Erythroblast (primary cell): ENCODE measurements around the gene CELA1.

Experiments
- GATA1 ChIP-seq: IDR thresholded peaks from 2 replicates; pipeline ENCODE4 v1.6.1; 2011; ENCODE audit warnings: low read depth, mild to moderate bottlenecking, control low read depth, low read length, moderate library complexity
- POLR2A ChIP-seq: IDR thresholded peaks from 2 replicates; pipeline ENCODE4 v1.6.1; 2011; ENCODE audit warnings: mild to moderate bottlenecking, low read length

GRCh38 chr12:51369581-51369980 lies 23.1 kb upstream of the CELA1 start:
- TF ChIP-seq POLR2A, result no peak
- no peak for TF ChIP-seq GATA1
